AG04449 (cell line): ENCODE results near the gene PWWP2A.

Experiments used
- CTCF ChIA-PET: fragments of 350-600 bp; formaldehyde crosslinking; extraction: SDS; loops from one replicate; lab custom pipeline; 2021; ENCODE audit warnings: antibody characterized with exemption; lab: Yijun Ruan, JAX
- POLR2A ChIA-PET: fragments of 400-600, 350-600 bp; formaldehyde crosslinking; extraction: SDS; loops from one replicate; lab custom pipeline; 2020; ENCODE audit warnings: antibody characterized with exemption, inconsistent platforms; lab: Yijun Ruan, JAX
- DNase-seq: peaks from one replicate; pipeline ENCODE4 v3.0.0-alpha.2; 2010; ENCODE audit warnings: low read depth, low spot score
- H3K4me3 ChIP-seq: 2 replicates; pipeline ENCODE4 v1.5.1; 2011; ENCODE audit warnings: low read depth, mild to moderate bottlenecking, control low read depth, low read length
- CTCF ChIP-seq: IDR thresholded peaks from one replicate; pipeline ENCODE4 v1.5.1; 2011; ENCODE audit warnings: mild to moderate bottlenecking, moderate library complexity, low read length, control low read depth, inconsistent platforms; ENCODE audit not compliant: insufficient read depth; ENCODE audit errors: missing control alignments

PWWP2A gene

GRCh38 chr5:160134332-160134731 is 15.1 kb upstream of the PWWP2A start:
- DNase-seq: no peak
- no peak for TF ChIP-seq CTCF
- ChIA-PET CTCF (no interaction called here), POLR2A (no interaction called here)
- no peak overlapping the region for H3K4me3 ChIP-seq

GRCh38 chr5:160133918-160134304 is 14.7 kb upstream of the PWWP2A start:
- no peak overlapping the region for H3K4me3 ChIP-seq
- TF ChIP-seq CTCF: no peak
- CTCF ChIA-PET: interaction anchor here (0.8 kb wide), 1 partner anchor 65 kb away, joined by 3 read pairs; no protein-coding TSS in a partner anchor
- POLR2A ChIA-PET: no interaction called here
- no peak for DNase-seq

GRCh38 chr5:160133071-160133917 is 14.0 kb upstream of the PWWP2A start:
- no peak for TF ChIP-seq CTCF
- ChIA-PET POLR2A (no interaction called here), CTCF (interaction anchor here (0.8 kb wide), 1 partner anchor 66 kb away, joined by 3 read pairs; no protein-coding TSS in a partner anchor)
- no peak for DNase-seq
- no peak overlapping the region for H3K4me3 ChIP-seq

- H3K4me3 ChIP-seq: no peak overlapping the region
- CTCF ChIA-PET: interaction anchor here (1.3 kb wide), 1 partner anchor 17 kb away, joined by 3 read pairs; no protein-coding TSS in a partner anchor
- DNase-seq: no peak
- POLR2A ChIA-PET: no interaction called here
- TF ChIP-seq CTCF: no peak
Observed at GRCh38 chr5:160129841-160130240, 10.6 kb upstream of the PWWP2A start.

GRCh38 chr5:160128632-160129031 is 9.4 kb upstream of the PWWP2A start:
- POLR2A ChIA-PET: no interaction called here
- CTCF ChIA-PET: no interaction called here
- no peak for DNase-seq

More at GRCh38 chr5:160128632-160129031, 9.4 kb upstream of the PWWP2A start:
- H3K4me3 ChIP-seq: no peak overlapping the region
- no peak for TF ChIP-seq CTCF
